Transverse colon (tissue), 4 donors: ENCODE results near the gene RBPJ. TPM values are rescaled to one million over a fixed set of nuclear protein-coding genes. Genes with fewer than 3 reads are reported as not detected.
A peak's percentile ranks its signal among the peaks of the same experiment; 100 is the strongest.

Source experiments
- DNase-seq: peaks from one replicate; pipeline ENCODE4 v3.0.0-alpha.2; 2019
- H3K27ac ChIP-seq, 4 donors: fragments of 200-600 bp; sonication (generic); 2 replicates each; pipeline ENCODE4 v1.5.1; 2016 to 2018; ENCODE audit warnings: inconsistent platforms in 4 of 4
- H3K27me3 ChIP-seq: fragments of 200-600 bp; sonication (generic); 2 replicates; pipeline ENCODE4 v1.5.1; 2017; ENCODE audit warnings: inconsistent platforms
- H3K36me3 ChIP-seq, 4 donors: fragments of 200-600 bp; sonication (generic); 2 replicates each; pipeline ENCODE4 v1.5.1; 2017 to 2019; ENCODE audit warnings: inconsistent platforms in 4 of 4
- H3K4me1 ChIP-seq, 4 donors: fragments of 200-600 bp; sonication (generic); 2 replicates each; pipeline ENCODE4 v1.5.1; 2017 to 2020; ENCODE audit warnings: inconsistent platforms in 4 of 4
- H3K4me3 ChIP-seq, 4 donors: fragments of 200-600 bp; sonication (generic); 1 replicate in 1 of 4; 2 replicates in 3 of 4; pipeline versions ENCODE4 v1.5.1 to v1.6.1; 2017 to 2019; ENCODE audit warnings: inconsistent platforms in 4 of 4
- H3K9me3 ChIP-seq, 2 donors: fragments of 200-600 bp; sonication (generic); 2 replicates each; pipeline ENCODE4 v1.5.1; 2017 to 2019; ENCODE audit warnings: inconsistent platforms in 2 of 2
- EP300 ChIP-seq: sonication (generic); formaldehyde crosslinking; IDR thresholded peaks from one replicate; pipeline ENCODE4 v1.6.1; 2017; ENCODE audit warnings: antibody characterized with exemption, low read depth
- POLR2A ChIP-seq: fragments of 450-650 bp; IDR thresholded peaks from one replicate; pipeline ENCODE4 v1.6.1; 2016; ENCODE audit warnings: antibody characterized with exemption, mild to moderate bottlenecking, moderate library complexity
- POLR2AphosphoS5 ChIP-seq, 3 donors: sonication (generic); formaldehyde crosslinking; IDR thresholded peaks; one replicate each; pipeline ENCODE4 v1.6.1; 2016; ENCODE audit warnings: antibody characterized with exemption in 3 of 3
- WGBS, 2 donors: methylation state at CpG; one replicate each; pipeline ENCODE4 v1.1.5; 2018; ENCODE audit warnings: low coverage in 1 of 2; 5-methylcytosine and 5-hydroxymethylcytosine counted together
- in situ Hi-C, 4 donors: fragments of 200-750 bp; cut with MboI; loops; one replicate each; pipeline versions ENCODE4 v1.15.0 to v1.15.1; 2017; ENCODE audit warnings: low sequenced_read_pairs in 3 of 4, low pct_ligation_motif_present in 1 of 4, low pct_unique_long_range_greater_than_20kb in 1 of 4
- intact Hi-C: fragments of 100-400 bp; cut with DNase I; formaldehyde crosslinking; loops from one replicate; pipeline ENCODE4 v1.15.1; 2023; ENCODE audit warnings: low total_unique reads
- total RNA-seq, 4 donors: library from RNA; depleted of rRNA; stranded (reverse); fragments of >200 nt; gene quantifications; one replicate each; pipeline ENCODE4 v1.1.0, GENCODE V29; 2016
- TF ChIP-seq, protein P1 (sequence below), 5 experiments: fragments of 200-600 bp in 3 of 5; fragments of 450-650 bp in 2 of 5; sonication (generic) in 3 of 5; IDR thresholded peaks; 1 replicate in 2 of 5; 2 replicates in 3 of 5; pipeline ENCODE4 v1.5.1; 2016 to 2017; ENCODE audit warnings: antibody characterized with exemption in 5 of 5, inconsistent platforms in 3 of 5, mild to moderate bottlenecking in 2 of 5, moderate library complexity in 1 of 5

RBPJ gene
- total RNA-seq, 4 donors from 2014 or later = 15.1 to 104 (median 44.6) TPM

DNA sequence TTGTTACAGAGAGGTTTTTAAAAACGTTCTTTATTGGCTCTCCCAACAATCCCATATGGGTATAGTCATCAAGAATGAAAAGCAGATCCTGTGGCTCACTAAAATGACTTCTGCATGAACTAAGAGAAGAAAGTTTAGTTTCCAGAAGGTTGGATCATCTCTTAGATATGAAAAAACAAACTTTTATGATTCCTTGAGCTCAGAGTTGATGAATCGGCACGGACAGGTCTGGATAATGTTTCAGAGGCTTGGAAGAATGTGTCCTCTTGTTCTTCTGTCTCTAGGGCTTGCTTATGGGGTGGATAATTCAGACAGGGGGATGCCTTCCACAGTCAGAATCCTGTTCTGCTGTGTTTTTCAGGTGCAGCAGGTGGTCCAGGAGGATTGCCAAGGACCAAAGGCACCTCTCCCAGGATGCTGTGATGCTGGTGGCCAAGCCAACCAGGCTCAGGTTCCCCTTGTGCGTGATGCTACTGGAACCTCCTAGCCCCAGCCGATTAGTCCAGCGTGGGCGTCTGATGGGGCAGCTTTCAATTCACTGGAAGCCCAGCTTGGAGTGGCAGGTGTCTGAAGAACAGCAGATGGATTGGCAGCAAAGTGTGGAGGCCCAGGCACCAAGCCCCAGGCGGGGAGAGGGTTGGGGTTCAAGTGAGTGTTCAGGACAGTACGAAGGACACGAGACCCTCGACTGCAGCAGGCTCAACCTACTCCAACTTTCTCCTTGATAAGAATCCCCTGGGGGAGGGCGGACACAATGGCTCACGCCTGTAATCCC, 139.1 kb downstream of the RBPJ start:
- no peak overlapping the region for H3K4me3 ChIP-seq
- H3K36me3 ChIP-seq = no peaks in the 10 kb centered on the region
- 83 to 85% methylated on average over 2 to 13 of the region's 13 CpGs for WGBS, 2 donors
- H3K9me3 ChIP-seq = no peaks in the 10 kb centered on the region
- TF ChIP-seq POLR2AphosphoS5 (IDR thresholded peaks at IDR 0.05) = peak in 2 of 3 donors; percentile 48 to 68
- TF ChIP-seq, protein P1, sequence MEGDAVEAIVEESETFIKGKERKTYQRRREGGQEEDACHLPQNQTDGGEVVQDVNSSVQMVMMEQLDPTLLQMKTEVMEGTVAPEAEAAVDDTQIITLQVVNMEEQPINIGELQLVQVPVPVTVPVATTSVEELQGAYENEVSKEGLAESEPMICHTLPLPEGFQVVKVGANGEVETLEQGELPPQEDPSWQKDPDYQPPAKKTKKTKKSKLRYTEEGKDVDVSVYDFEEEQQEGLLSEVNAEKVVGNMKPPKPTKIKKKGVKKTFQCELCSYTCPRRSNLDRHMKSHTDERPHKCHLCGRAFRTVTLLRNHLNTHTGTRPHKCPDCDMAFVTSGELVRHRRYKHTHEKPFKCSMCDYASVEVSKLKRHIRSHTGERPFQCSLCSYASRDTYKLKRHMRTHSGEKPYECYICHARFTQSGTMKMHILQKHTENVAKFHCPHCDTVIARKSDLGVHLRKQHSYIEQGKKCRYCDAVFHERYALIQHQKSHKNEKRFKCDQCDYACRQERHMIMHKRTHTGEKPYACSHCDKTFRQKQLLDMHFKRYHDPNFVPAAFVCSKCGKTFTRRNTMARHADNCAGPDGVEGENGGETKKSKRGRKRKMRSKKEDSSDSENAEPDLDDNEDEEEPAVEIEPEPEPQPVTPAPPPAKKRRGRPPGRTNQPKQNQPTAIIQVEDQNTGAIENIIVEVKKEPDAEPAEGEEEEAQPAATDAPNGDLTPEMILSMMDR (IDR thresholded peaks at IDR 0.05) = no peak
- in situ Hi-C loops = loop anchor here (25.0 kb wide), 1 partner anchor 552 kb away; no protein-coding TSS in a partner anchor
- H3K27me3 ChIP-seq = no peaks in the 10 kb centered on the region
- peak overlapping the region in 3 of 4 donors; percentile 43 to 71 (median 67) for H3K27ac ChIP-seq
- intact Hi-C loops = no loop called here
- peaks cover 0 to 4% (median 0%) of the 10 kb centered on the region in 4 donors for H3K4me1 ChIP-seq
- no peak for DNase-seq

GRCh38 chr4:26462874-26463273, 142.1 kb downstream of the RBPJ start:
- Histone ChIP-seq H3K27ac (peak overlapping the region in 2 of 4 donors; percentile 44 to 53), H3K4me1 (peaks cover 0 to 4% (median 0%) of the 10 kb centered on the region in 4 donors), H3K9me3 (no peaks in the 10 kb centered on the region), H3K27me3 (no peaks in the 10 kb centered on the region), H3K36me3 (no peaks in the 10 kb centered on the region), H3K4me3 (no peak overlapping the region)
- no peak for DNase-seq
- WGBS, 2 donors = 40 to 70% methylated on average over 2 of the region's 2 CpGs
- intact Hi-C loops (no loop called here), in situ Hi-C loops (loop anchor here (25.0 kb wide), 1 partner anchor 549 kb away; no protein-coding TSS in a partner anchor)
- TF ChIP-seq POLR2AphosphoS5 (IDR thresholded peaks at IDR 0.05) (no peak), POLR2A (no peak), EP300 (no peak)
- TF ChIP-seq, protein P1 (IDR thresholded peaks at IDR 0.05) = no peak

DNA sequence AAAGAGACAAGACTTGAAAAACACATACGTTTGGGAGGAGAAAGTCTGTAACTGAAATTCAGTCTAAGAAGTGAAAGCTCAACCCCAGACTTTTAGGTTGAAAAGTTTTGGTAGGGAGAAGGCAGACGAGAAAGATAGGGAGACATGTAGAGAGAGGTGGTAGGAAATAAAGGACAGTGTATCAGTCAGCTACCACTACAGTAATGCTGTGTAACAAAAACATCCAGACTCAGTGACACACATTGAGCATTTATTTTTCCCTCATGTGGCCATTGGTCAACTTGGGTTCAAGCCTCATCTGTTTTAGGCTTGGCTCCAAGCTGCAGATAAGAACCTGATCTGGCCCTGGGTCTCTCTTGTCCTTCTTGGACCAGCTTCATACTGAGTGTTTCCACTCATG, 142.6 kb downstream of the RBPJ start:
- Histone ChIP-seq H3K4me1 (peaks cover 0 to 2% (median 0%) of the 10 kb centered on the region in 4 donors), H3K27me3 (no peaks in the 10 kb centered on the region), H3K36me3 (no peaks in the 10 kb centered on the region), H3K9me3 (no peaks in the 10 kb centered on the region), H3K4me3 (no peak overlapping the region), H3K27ac (peak overlapping the region in 2 of 4 donors; percentile 30 to 53)
- intact Hi-C loops = no loop called here
- DNase-seq = no peak
- in situ Hi-C loops = loop anchor here (25.0 kb wide), 1 partner anchor 549 kb away; no protein-coding TSS in a partner anchor
- 68 to 100% methylated on average over 1 to 2 of the region's 2 CpGs for WGBS, 2 donors
- TF ChIP-seq EP300 (no peak), POLR2A (no peak), POLR2AphosphoS5 (IDR thresholded peaks at IDR 0.05) (no peak)
- TF ChIP-seq, protein P1 (IDR thresholded peaks at IDR 0.05) = no peak

DNA sequence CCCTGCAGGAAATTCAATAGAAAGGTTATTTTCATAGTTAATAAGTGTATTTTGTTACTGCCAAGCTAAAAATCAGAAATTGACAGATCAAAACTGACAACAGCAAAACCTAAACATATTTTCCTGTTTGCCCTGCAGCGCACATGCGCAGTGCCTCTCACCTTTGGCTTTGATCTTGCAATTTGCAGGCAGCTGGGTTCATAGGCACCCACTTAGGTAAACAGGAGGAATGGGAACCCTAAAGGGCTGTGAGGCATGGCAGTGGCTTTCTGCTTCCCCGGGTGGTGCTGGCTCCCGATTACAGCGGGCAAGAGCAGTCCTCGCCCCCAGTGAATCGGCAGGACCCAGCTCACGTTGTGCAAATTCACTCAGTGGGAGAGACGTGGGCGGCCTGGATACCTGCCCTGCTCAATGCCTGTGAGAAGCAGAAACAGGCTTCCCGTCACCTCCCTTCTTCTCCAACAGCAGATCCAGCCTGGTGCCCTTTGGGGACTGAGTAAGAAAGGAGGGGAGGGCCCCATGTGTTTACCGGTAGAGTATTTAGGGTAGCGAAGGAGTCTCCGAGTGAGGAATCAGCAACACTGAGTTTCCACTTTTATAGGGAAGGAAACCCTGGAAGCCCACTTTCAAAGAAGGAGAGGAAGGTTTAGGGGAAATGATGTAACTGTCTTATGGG, 143.7 kb downstream of the RBPJ start:
- Histone ChIP-seq H3K4me1 (no peaks in the 10 kb centered on the region), H3K4me3 (no peak overlapping the region), H3K36me3 (no peaks in the 10 kb centered on the region), H3K9me3 (no peaks in the 10 kb centered on the region), H3K27me3 (no peaks in the 10 kb centered on the region), H3K27ac (no peak overlapping the region)
- no peak for DNase-seq
- 75 to 94% methylated on average over 2 to 14 of the region's 14 CpGs for WGBS, 2 donors
- in situ Hi-C loops = loop anchor here (25.0 kb wide), 1 partner anchor 548 kb away; no protein-coding TSS in a partner anchor
- intact Hi-C loops = no loop called here
- TF ChIP-seq, protein P1 (IDR thresholded peaks at IDR 0.05) = no peak
- TF ChIP-seq POLR2A = no peak
- no peak for TF ChIP-seq POLR2AphosphoS5 (IDR thresholded peaks at IDR 0.05)
- no peak for TF ChIP-seq EP300
